Upper lobe of left lung (tissue), 4 donors: ENCODE measurements around the gene SCP2.

Experiments used
- CTCF ChIP-seq, 6 experiments: fragments of 450-650 bp in 4 of 6; fragments of 200-600 bp in 2 of 6; sonication (generic) in 2 of 6; IDR thresholded peaks; one replicate each; pipeline ENCODE4 v1.5.1; 2016 to 2019; ENCODE audit warnings: antibody characterized with exemption in 6 of 6
- POLR2A ChIP-seq, 4 donors: fragments of 450-650 bp; IDR thresholded peaks; one replicate each; pipeline ENCODE4 v1.5.1; 2016 to 2017; ENCODE audit warnings: antibody characterized with exemption in 4 of 4, mild to moderate bottlenecking in 2 of 4
- POLR2AphosphoS5 ChIP-seq, 2 donors: sonication (generic); formaldehyde crosslinking; IDR thresholded peaks; one replicate each; pipeline ENCODE4 v1.5.1; 2017; ENCODE audit warnings: antibody characterized with exemption in 2 of 2

GRCh38 chr1:53083636-53084588 is 156.8 kb downstream of the SCP2 start:
- no peak for TF ChIP-seq CTCF (IDR thresholded peaks at IDR 0.05)
- no peak for TF ChIP-seq POLR2AphosphoS5 (IDR thresholded peaks at IDR 0.05)
- TF ChIP-seq POLR2A (IDR thresholded peaks at IDR 0.05), result no peak
